ENCODE data around the gene MISP3. TPM values are rescaled to one million over a fixed set of nuclear protein-coding genes. Genes with fewer than 3 reads are reported as not detected.

MISP3 gene
- total RNA-seq, 4 donors from 2014 or later = 1.6 to 3.0 (median 2.8) TPM; not detected in 1

- no peak for TF ChIP-seq CTCF (IDR thresholded peaks at IDR 0.05)
- DNase-seq (ENCODE audit: low spot score) (no peak), ATAC-seq (ENCODE audit: low FRiP score) (no peak)
Observed at GRCh38 chr19:14096272-14096992, 23.8 kb downstream of the MISP3 start.

GRCh38 chr19:14097532-14098151 is 25.1 kb downstream of the MISP3 start:
- no peak for TF ChIP-seq CTCF (IDR thresholded peaks at IDR 0.05)
- peak; percentile 22 for ATAC-seq (ENCODE audit: low FRiP score)
- no peak for DNase-seq (ENCODE audit: low spot score)

GRCh38 chr19:14101003-14101545 is 28.5 kb downstream of the MISP3 start:
- DNase-seq (ENCODE audit: low spot score) (no peak), ATAC-seq (ENCODE audit: low FRiP score) (no peak)
- no peak for TF ChIP-seq CTCF (IDR thresholded peaks at IDR 0.05)

GRCh38 chr19:14102102-14102696 is 29.6 kb downstream of the MISP3 start:
- no peak for ATAC-seq (ENCODE audit: low FRiP score)

GRCh38 chr19:14102756-14103155 is 30.2 kb downstream of the MISP3 start:
- ATAC-seq (ENCODE audit: low FRiP score) (no peak), DNase-seq (ENCODE audit: low spot score) (no peak)
- TF ChIP-seq CTCF (IDR thresholded peaks at IDR 0.05) = no peak

More at GRCh38 chr19:14102102-14102696, 29.6 kb downstream of the MISP3 start:
- DNase-seq (ENCODE audit: low spot score) = no peak
- TF ChIP-seq CTCF (IDR thresholded peaks at IDR 0.05) = no peak

- ATAC-seq (ENCODE audit: low FRiP score) = no peak
- no peak for TF ChIP-seq CTCF (IDR thresholded peaks at IDR 0.05)
- no peak for DNase-seq (ENCODE audit: low spot score)
Observed at GRCh38 chr19:14103310-14103709, 30.7 kb downstream of the MISP3 start.
